GM12891 (cell line): Measurements from ENCODE around the gene ZNF486.

Experiments
- PAX5 ChIP-seq: IDR thresholded peaks from 2 replicates; pipeline ENCODE4 v1.6.1; 2011; ENCODE audit warnings: low read length, moderate library complexity, mild to moderate bottlenecking; ENCODE audit not compliant: insufficient read depth, severe bottlenecking
- POLR2A ChIP-seq: IDR thresholded peaks from 2 replicates; pipeline ENCODE4 v1.6.1; 2011; ENCODE audit warnings: low read depth, low read length, control low read depth
- POU2F2 ChIP-seq: IDR thresholded peaks from 2 replicates; pipeline ENCODE4 v1.6.1; 2011; ENCODE audit warnings: low read depth, mild to moderate bottlenecking, control low read depth, low read length, moderate library complexity

DNA sequence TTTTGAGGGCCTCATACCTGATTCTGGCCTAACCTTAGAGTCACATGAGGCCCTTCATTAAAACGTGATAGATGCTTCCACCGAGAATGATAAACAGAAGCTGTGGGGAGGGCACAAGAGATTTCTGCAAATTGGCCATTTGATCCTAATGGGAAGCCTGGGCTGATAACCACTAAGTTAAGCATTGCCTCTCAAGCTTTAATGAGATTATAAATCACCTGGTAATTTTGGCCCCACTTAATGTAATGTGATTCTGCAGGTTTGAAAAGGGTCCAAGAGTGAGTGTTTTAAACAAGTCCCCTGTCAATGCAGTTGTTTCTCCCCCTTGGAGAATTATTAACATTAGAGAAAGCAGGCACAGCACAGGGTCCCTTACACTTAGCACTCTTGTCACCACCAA is 42.0 kb downstream of the ZNF486 start:
- TF ChIP-seq PAX5 (no peak), POU2F2 (no peak), POLR2A (no peak)
